Choroid plexus epithelial cell (primary cell): ENCODE measurements around the gene PLET1.

ENCODE experiments used
- DNase-seq: peaks from one replicate; pipeline ENCODE4 v3.0.0-alpha.2; 2010; ENCODE audit warnings: low read depth
- H3K4me3 ChIP-seq: 2 replicates; pipeline ENCODE4 v1.5.1; 2011; ENCODE audit warnings: low read depth, mild to moderate bottlenecking, control low read depth, low read length, moderate library complexity
- CTCF ChIP-seq: conservative IDR thresholded peaks from 2 replicates; pipeline ENCODE4 v1.5.1; 2011; ENCODE audit warnings: low read depth, mild to moderate bottlenecking, control low read depth, inconsistent platforms, low read length, moderate library complexity

Gene PLET1

GRCh38 chr11:112248201-112248600 is 12.5 kb downstream of the PLET1 start:
- no peak overlapping the region for H3K4me3 ChIP-seq
- peak; percentile 53 for DNase-seq
- no peak for TF ChIP-seq CTCF

- TF ChIP-seq CTCF = no peak
- peak; percentile 33 for DNase-seq
- no peak overlapping the region for H3K4me3 ChIP-seq
Observed at GRCh38 chr11:112247201-112247600, 13.5 kb downstream of the PLET1 start.

- H3K4me3 ChIP-seq = no peak overlapping the region
- no peak for TF ChIP-seq CTCF
- DNase-seq = peak; percentile 82
Observed at GRCh38 chr11:112241486-112241885, 19.2 kb downstream of the PLET1 start.

- no peak for TF ChIP-seq CTCF
- DNase-seq = no peak
- no peak overlapping the region for H3K4me3 ChIP-seq
Observed at GRCh38 chr11:112238041-112238440, 22.6 kb downstream of the PLET1 start.

GRCh38 chr11:112237451-112237850 is 23.2 kb downstream of the PLET1 start:
- no peak for TF ChIP-seq CTCF
- no peak overlapping the region for H3K4me3 ChIP-seq
- DNase-seq = no peak

- no peak overlapping the region for H3K4me3 ChIP-seq
- no peak for TF ChIP-seq CTCF
- no peak for DNase-seq
Observed at GRCh38 chr11:112235750-112236390, 24.8 kb downstream of the PLET1 start.

- no peak for TF ChIP-seq CTCF
- no peak for DNase-seq
- no peak overlapping the region for H3K4me3 ChIP-seq
Observed at GRCh38 chr11:112231952-112232351, 28.7 kb downstream of the PLET1 start.
